GM18868 (cell line): ENCODE results near the gene MRPL57.
"Not testable (repeated sequence)": the region's sequence is repeated elsewhere in the genome, so short reads cannot be mapped to it uniquely, and the experiment has no call there.

Experiments used
- ATAC-seq: cut with Tn5 transposase; IDR thresholded peaks from one replicate; pipeline ENCODE4 v1.9.1; 2021; ENCODE audit warnings: mild to moderate bottlenecking, moderate library complexity; ENCODE audit not compliant: unreplicated experiment

MRPL57 gene

GRCh38 chr13:21176215-21176981 is at the start of gene MRPL57, which contains the start of gene SKA3:
MRPL57 (plus strand) TSS chr13:21176658; CDS start chr13:21176917, 259 bp downstream.
SKA3 (minus strand) TSS chr13:21176552; CDS start chr13:21176477, 75 bp downstream.
- ATAC-seq, result peak; percentile 89

GRCh38 chr13:21130116-21130515 is 46.3 kb upstream of the MRPL57 start:
- ATAC-seq, result no peak

GRCh38 chr13:21133077-21133476 is 43.4 kb upstream of the MRPL57 start:
- ATAC-seq, result no peak

GRCh38 chr13:21134475-21134874 is 42.0 kb upstream of the MRPL57 start:
- ATAC-seq, result no peak

GRCh38 chr13:21135833-21136232 is 40.6 kb upstream of the MRPL57 start:
- not testable (repeated sequence) for ATAC-seq

GRCh38 chr13:21137696-21138095 is 38.8 kb upstream of the MRPL57 start:
- ATAC-seq, result no peak

- ATAC-seq, result no peak
Observed at GRCh38 chr13:21138561-21138960, 37.9 kb upstream of the MRPL57 start.

GRCh38 chr13:21139374-21139773 is 37.1 kb upstream of the MRPL57 start:
- ATAC-seq, result no peak

GRCh38 chr13:21142766-21143165 is 33.7 kb upstream of the MRPL57 start:
- no peak for ATAC-seq

GRCh38 chr13:21147827-21148226 is 28.6 kb upstream of the MRPL57 start:
- ATAC-seq, result no peak

GRCh38 chr13:21148557-21149258 is 27.8 kb upstream of the MRPL57 start:
- no peak for ATAC-seq

GRCh38 chr13:21149568-21149967 is 26.9 kb upstream of the MRPL57 start:
- peak; percentile 76 for ATAC-seq

- ATAC-seq, result peak; percentile 26
Observed at GRCh38 chr13:21150013-21150412, 26.4 kb upstream of the MRPL57 start.

- no peak for ATAC-seq
Observed at GRCh38 chr13:21152251-21152899, 24.1 kb upstream of the MRPL57 start.

GRCh38 chr13:21164631-21165030 is 11.8 kb upstream of the MRPL57 start:
- ATAC-seq, result no peak

GRCh38 chr13:21165606-21166005 is 10.9 kb upstream of the MRPL57 start:
- not testable (repeated sequence) for ATAC-seq

- ATAC-seq, result no peak
Observed at GRCh38 chr13:21171420-21171819, 5.0 kb upstream of the MRPL57 start.

- ATAC-seq, result not testable (repeated sequence)
Observed at GRCh38 chr13:21173767-21174166, 2.7 kb upstream of the MRPL57 start.

- ATAC-seq, result no peak
Observed at GRCh38 chr13:21175656-21176214, 723 bp upstream of the MRPL57 start.

- ATAC-seq, result peak; percentile 20
Observed at GRCh38 chr13:21176982-21177284, 475 bp downstream of the MRPL57 start.

GRCh38 chr13:21181671-21182070 is 5.2 kb downstream of the MRPL57 start:
- ATAC-seq, result no peak
